Measurements from ENCODE around the gene SUCLA2.
A peak's percentile ranks its signal among the peaks of the same experiment; 100 is the strongest.

The SUCLA2 gene

DNA sequence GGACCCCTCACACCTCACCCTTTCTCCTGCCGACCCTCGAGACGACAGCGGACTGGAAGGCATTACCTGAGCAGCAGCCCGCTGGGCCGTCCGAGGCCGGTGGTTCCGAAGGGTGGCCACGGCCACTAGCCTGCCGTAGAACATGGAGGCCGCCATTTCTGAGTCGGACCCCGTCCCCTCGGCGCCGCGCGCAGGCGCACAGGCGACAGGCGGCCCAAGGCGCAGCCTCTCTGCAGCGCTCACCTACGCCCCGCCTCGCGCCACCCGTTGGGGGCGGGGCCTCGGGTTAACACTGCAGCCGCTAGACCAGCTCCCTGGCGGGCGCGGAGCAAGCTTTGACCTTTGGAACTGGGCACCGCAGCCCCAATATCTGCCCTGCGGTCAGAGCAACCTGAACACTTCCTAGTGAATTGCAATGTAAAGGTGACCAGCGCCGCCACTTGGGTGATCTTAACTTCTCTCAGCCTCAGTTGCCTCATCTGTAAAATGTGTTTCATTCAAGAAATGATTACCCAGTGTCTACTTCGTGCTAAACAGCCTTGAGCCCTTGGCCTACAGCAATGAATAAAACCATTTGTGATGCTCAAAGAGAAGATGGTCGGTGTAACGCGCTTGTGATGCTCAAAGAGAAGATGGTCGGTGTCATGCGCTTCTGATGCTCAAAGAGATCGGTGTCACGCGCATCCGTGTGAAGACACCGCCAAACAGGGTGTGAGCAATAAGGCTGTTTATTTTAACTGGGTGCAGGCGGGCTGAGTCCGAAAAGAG is at the start of gene SUCLA2:
TSS of gene SUCLA2 (minus strand) at position 160 of the 768 bp plus-strand sequence. CDS start at position 156, 4 bp downstream.
- Histone ChIP-seq H3K4me1 (ENCODE audit: control insufficient read depth, insufficient read depth, low read length) (peaks cover 29% of the 10 kb centered on the region), H3K9me3 (ENCODE audit: control insufficient read depth, low read length) (no peaks in the 10 kb centered on the region), H3K9ac (ENCODE audit: low read length) (peak within 1 kb of the TSS; percentile 97), H3K36me3 (ENCODE audit: control insufficient read depth, insufficient read depth, low read length, severe bottlenecking) (peaks cover 3% of the 10 kb centered on the region), H3K27me3 (replicated peaks; ENCODE audit: control insufficient read depth, insufficient read depth, low read length) (no peaks in the 10 kb centered on the region), H3K4me3 (ENCODE audit: low read length) (peak within 1 kb of the TSS; percentile 91)
- peak; percentile 96 for DNase-seq (ENCODE audit: low read depth)

DNA sequence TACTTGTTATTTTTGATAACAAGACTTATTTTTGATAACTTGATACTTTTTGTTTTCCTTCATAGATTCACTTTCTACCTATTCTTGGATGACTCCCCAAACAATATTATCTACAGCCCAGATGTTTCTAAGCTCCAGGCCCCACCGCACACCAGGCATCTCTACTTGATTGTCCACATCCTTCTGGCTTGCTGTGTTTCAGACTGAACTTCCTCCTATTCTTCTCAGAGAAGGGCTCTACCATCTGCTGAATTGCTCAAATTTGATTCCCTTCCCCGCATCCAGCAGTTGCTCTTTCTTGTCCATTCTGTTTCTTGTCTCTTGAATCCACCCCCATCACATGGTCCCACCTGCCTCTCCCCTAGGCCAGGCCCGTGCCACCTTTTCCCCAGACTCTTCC is 49.5 kb upstream of the SUCLA2 start:
- no peaks in the 10 kb centered on the region for H3K9me3 ChIP-seq (ENCODE audit: control insufficient read depth, low read length)
- H3K4me3 ChIP-seq (ENCODE audit: low read length): no peak overlapping the region
- DNase-seq (ENCODE audit: low read depth): no peak
- H3K9ac ChIP-seq (ENCODE audit: low read length): no peak overlapping the region
- no peaks in the 10 kb centered on the region for H3K27me3 ChIP-seq (replicated peaks; ENCODE audit: control insufficient read depth, insufficient read depth, low read length)
- no peaks in the 10 kb centered on the region for H3K4me1 ChIP-seq (ENCODE audit: control insufficient read depth, insufficient read depth, low read length)
- peaks cover 54% of the 10 kb centered on the region for H3K36me3 ChIP-seq (ENCODE audit: control insufficient read depth, insufficient read depth, low read length, severe bottlenecking)

DNA sequence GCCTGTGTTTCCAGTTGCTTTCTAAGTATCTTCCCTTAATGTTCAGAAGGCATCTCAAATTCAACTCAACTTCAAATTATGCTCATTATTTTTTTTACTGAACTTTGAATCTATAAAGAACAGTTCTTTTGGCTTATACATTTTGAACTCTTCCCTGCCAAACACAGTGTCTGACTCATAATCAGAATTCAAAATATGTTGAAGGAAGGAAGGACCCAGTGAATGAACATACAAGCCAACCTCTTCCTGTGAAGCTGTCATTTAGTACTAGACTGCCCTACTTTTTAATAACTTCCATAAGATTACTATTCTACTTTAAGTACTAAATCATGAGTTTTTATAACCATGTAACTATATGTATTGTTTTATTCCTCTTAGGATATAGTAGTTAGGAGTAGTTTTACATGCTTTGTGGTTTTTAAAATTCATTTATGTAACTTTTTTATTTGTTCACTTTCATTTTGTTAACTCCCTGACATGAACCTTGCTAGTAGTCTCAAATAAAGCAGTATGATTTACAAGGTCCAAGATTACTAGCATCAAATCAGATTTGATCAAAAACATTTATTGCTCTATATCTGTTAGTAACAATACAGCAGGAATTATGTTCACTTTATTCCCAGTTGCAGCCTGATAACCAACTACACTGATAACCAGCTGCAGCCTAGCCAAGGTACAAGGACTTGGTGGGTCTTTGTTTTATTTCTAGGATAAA is 42.9 kb upstream of the SUCLA2 start:
- Histone ChIP-seq H3K9me3 (ENCODE audit: control insufficient read depth, low read length) (no peaks in the 10 kb centered on the region), H3K9ac (ENCODE audit: low read length) (peak overlapping the region; percentile 64), H3K4me1 (ENCODE audit: control insufficient read depth, insufficient read depth, low read length) (peaks cover 21% of the 10 kb centered on the region), H3K4me3 (ENCODE audit: low read length) (peak overlapping the region; percentile 54), H3K27me3 (replicated peaks; ENCODE audit: control insufficient read depth, insufficient read depth, low read length) (no peaks in the 10 kb centered on the region), H3K36me3 (ENCODE audit: control insufficient read depth, insufficient read depth, low read length, severe bottlenecking) (peaks cover 28% of the 10 kb centered on the region)
- DNase-seq (ENCODE audit: low read depth): peak; percentile 71

DNA sequence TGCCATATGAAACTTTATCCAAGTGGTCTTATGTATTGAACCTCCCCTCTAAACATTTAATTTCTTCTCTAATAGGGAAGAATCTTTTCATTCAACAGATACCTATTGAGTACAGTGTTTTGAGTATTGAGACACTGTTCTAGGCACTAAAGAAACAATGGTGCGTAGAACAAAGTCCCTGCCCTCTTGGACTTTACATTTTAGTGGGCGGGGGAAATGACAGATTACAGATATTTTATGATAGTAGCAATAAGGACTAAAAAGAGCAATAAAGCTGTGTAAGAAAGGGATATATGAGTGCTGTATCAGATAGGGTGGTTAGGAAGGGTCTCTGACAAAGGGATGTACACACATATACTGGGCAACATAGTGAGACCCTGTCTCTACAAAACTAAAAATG is 41.8 kb upstream of the SUCLA2 start:
- Histone ChIP-seq H3K36me3 (ENCODE audit: control insufficient read depth, insufficient read depth, low read length, severe bottlenecking) (peaks cover 18% of the 10 kb centered on the region), H3K9ac (ENCODE audit: low read length) (peak overlapping the region; percentile 64), H3K9me3 (ENCODE audit: control insufficient read depth, low read length) (no peaks in the 10 kb centered on the region), H3K4me1 (ENCODE audit: control insufficient read depth, insufficient read depth, low read length) (peaks cover 28% of the 10 kb centered on the region), H3K4me3 (ENCODE audit: low read length) (no peak overlapping the region), H3K27me3 (replicated peaks; ENCODE audit: control insufficient read depth, insufficient read depth, low read length) (no peaks in the 10 kb centered on the region)
- DNase-seq (ENCODE audit: low read depth): no peak

DNA sequence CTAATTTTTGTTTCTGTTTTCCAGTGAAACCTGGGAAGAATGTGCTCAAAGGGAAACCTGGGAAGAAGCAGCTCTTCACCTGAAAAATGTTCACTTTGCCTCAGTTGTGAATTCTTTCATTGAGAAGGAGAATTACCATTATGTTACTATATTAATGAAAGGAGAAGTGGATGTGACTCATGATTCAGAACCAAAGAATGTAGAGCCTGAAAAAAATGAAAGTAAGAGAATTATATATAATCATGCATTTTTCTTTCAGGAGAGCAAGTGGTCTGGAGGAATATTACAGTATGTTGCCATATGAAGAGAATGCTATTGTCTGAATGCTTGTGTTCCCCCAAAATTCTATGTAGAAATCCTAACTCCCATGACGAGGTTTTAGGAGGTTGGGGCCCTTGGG is 39.8 kb upstream of the SUCLA2 start:
- DNase-seq (ENCODE audit: low read depth): peak; percentile 40
- no peaks in the 10 kb centered on the region for H3K27me3 ChIP-seq (replicated peaks; ENCODE audit: control insufficient read depth, insufficient read depth, low read length)
- no peak overlapping the region for H3K9ac ChIP-seq (ENCODE audit: low read length)
- peaks cover 11% of the 10 kb centered on the region for H3K36me3 ChIP-seq (ENCODE audit: control insufficient read depth, insufficient read depth, low read length, severe bottlenecking)
- H3K4me3 ChIP-seq (ENCODE audit: low read length): no peak overlapping the region
- no peaks in the 10 kb centered on the region for H3K9me3 ChIP-seq (ENCODE audit: control insufficient read depth, low read length)
- peaks cover 36% of the 10 kb centered on the region for H3K4me1 ChIP-seq (ENCODE audit: control insufficient read depth, insufficient read depth, low read length)

DNA sequence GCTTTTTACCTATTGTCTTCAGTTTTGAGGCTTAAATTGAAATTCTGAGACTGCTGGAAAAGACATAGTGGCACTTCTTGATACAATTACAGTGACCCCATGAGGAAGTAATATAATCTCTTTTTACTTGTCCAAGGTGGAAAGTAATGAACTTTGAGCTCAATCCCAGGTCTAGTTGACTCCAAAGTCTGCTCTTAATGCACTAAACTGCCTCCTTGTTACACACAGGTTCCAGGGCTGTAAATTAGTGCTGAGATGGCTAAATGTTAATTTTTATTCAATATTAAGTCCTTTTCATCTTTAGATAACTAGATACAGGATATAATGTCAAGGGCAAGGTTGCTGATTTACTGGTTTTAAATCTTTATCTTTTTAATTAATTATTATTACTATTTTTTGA is 39.0 kb upstream of the SUCLA2 start:
- H3K36me3 ChIP-seq (ENCODE audit: control insufficient read depth, insufficient read depth, low read length, severe bottlenecking): peaks cover 10% of the 10 kb centered on the region
- no peak overlapping the region for H3K4me3 ChIP-seq (ENCODE audit: low read length)
- DNase-seq (ENCODE audit: low read depth): no peak
- no peaks in the 10 kb centered on the region for H3K27me3 ChIP-seq (replicated peaks; ENCODE audit: control insufficient read depth, insufficient read depth, low read length)
- H3K9ac ChIP-seq (ENCODE audit: low read length): no peak overlapping the region
- H3K4me1 ChIP-seq (ENCODE audit: control insufficient read depth, insufficient read depth, low read length): peaks cover 36% of the 10 kb centered on the region
- no peaks in the 10 kb centered on the region for H3K9me3 ChIP-seq (ENCODE audit: control insufficient read depth, low read length)

DNA sequence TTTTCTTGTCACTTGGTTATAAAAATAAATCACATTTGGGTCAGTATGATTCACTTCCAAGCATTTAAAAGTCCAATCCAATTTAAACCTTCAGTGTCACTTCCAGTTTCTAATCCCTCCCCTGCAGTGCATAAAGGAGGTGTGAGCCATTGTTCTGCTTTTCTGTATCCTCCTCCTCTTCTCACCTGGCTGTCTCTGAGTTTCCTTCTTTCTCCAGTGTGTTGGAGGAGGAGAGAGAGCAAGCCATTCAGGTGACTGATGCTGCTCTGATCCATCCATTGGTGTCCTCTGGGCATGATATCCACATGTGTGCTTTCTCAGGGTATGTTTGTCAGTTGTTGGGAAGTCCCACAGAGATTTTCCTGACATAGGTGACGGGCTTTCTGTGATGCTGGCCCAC is 37.7 kb upstream of the SUCLA2 start:
- H3K27me3 ChIP-seq (replicated peaks; ENCODE audit: control insufficient read depth, insufficient read depth, low read length): no peaks in the 10 kb centered on the region
- H3K4me3 ChIP-seq (ENCODE audit: low read length): peak overlapping the region; percentile 86
- no peak for DNase-seq (ENCODE audit: low read depth)
- H3K9ac ChIP-seq (ENCODE audit: low read length): peak overlapping the region; percentile 94
- H3K4me1 ChIP-seq (ENCODE audit: control insufficient read depth, insufficient read depth, low read length): peaks cover 28% of the 10 kb centered on the region
- no peaks in the 10 kb centered on the region for H3K9me3 ChIP-seq (ENCODE audit: control insufficient read depth, low read length)
- H3K36me3 ChIP-seq (ENCODE audit: control insufficient read depth, insufficient read depth, low read length, severe bottlenecking): peaks cover 10% of the 10 kb centered on the region

DNA sequence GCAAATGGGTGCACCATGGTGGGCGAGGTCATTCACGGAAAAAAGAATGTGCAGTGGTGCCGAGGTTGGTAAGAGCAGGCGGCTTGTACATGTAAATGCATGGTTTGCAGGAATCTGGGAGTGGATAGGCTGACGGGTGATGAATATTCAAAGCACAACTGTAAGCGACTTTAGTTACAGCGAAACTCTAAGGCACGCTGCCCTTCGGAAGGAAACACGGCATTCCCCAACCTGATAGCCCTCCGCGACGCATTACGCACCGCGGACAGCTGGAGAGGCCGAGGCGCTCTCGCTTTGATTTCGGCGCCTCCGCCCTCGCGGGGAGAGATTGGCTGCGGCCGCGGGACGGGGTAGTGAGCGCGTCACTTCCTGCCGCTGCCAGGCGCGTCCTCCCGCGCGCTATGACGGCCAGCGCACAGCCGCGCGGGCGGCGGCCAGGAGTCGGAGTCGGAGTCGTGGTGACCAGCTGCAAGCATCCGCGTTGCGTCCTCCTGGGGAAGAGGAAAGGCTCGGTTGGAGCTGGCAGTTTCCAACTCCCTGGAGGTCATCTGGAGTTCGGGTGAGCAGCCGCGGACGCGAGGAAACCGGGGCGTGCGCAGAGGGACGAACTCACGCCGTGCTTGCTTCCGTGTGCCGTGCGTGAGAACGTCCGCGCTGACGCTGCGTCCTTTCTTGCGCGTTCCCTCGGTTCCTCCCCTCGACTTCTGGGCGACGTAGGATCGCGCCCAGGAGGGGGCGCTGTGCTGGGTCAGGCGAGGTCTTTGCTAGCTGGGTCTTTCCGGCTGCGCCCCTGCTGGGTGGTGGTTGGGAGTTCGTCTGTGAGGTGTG is 36.5 kb upstream of the SUCLA2 start, which contains the start of gene NUDT15:
TSS of gene NUDT15 (plus strand) at position 381 of the 828 bp plus-strand sequence. CDS start at position 402, 21 bp downstream.
- H3K36me3 ChIP-seq (ENCODE audit: control insufficient read depth, insufficient read depth, low read length, severe bottlenecking): peaks cover 10% of the 10 kb centered on the region
- H3K4me1 ChIP-seq (ENCODE audit: control insufficient read depth, insufficient read depth, low read length): peaks cover 19% of the 10 kb centered on the region
- peak within 1 kb of the TSS; percentile 86 for H3K4me3 ChIP-seq (ENCODE audit: low read length)
- peak within 1 kb of the TSS; percentile 94 for H3K9ac ChIP-seq (ENCODE audit: low read length)
- peak; percentile 99 for DNase-seq (ENCODE audit: low read depth)
- no peaks in the 10 kb centered on the region for H3K27me3 ChIP-seq (replicated peaks; ENCODE audit: control insufficient read depth, insufficient read depth, low read length)
- no peaks in the 10 kb centered on the region for H3K9me3 ChIP-seq (ENCODE audit: control insufficient read depth, low read length)

DNA sequence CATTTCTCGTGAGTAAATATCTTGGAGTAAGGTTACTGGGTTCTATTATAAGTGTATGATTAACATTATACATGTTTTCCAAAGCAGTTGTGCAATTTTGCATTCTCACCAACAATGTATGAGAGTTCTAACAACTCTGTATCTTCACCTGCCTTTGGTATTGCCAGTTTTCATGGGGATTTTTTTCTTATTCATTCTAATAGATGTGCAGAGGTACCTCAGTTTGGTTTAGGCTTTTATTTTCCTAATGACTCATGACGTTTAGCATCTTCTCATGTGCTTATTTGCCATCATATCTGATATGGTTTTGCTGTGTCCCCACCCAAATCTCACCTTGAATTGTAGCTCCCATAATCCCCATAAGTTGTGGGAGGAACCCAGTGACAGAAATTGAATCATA is 28.8 kb upstream of the SUCLA2 start:
- Histone ChIP-seq H3K4me1 (ENCODE audit: control insufficient read depth, insufficient read depth, low read length) (no peaks in the 10 kb centered on the region), H3K9ac (ENCODE audit: low read length) (no peak overlapping the region), H3K9me3 (ENCODE audit: control insufficient read depth, low read length) (peaks cover 17% of the 10 kb centered on the region), H3K27me3 (replicated peaks; ENCODE audit: control insufficient read depth, insufficient read depth, low read length) (no peaks in the 10 kb centered on the region), H3K36me3 (ENCODE audit: control insufficient read depth, insufficient read depth, low read length, severe bottlenecking) (no peaks in the 10 kb centered on the region), H3K4me3 (ENCODE audit: low read length) (no peak overlapping the region)
- no peak for DNase-seq (ENCODE audit: low read depth)

DNA sequence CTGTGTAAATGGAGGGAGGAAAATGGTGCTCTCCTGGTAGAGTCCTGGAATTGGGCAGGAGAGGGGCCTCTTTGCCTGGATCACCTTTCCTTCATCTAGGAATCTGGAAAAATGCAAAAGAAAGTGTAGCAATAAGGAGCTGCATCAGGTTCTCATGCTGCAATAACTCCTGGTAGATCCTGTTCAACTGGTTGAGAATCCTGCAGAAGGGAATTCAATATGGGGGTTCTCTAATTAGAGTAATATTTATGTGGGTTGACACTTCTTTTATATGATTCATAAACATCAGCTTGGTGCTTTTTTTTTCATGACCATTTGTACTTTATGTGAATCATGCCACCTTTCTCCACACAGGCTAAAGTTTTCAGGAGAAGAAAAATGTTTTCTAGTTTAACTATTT is 27.0 kb upstream of the SUCLA2 start:
- Histone ChIP-seq H3K4me3 (ENCODE audit: low read length) (no peak overlapping the region), H3K9me3 (ENCODE audit: control insufficient read depth, low read length) (peaks cover 17% of the 10 kb centered on the region), H3K4me1 (ENCODE audit: control insufficient read depth, insufficient read depth, low read length) (no peaks in the 10 kb centered on the region), H3K27me3 (replicated peaks; ENCODE audit: control insufficient read depth, insufficient read depth, low read length) (no peaks in the 10 kb centered on the region), H3K36me3 (ENCODE audit: control insufficient read depth, insufficient read depth, low read length, severe bottlenecking) (no peaks in the 10 kb centered on the region), H3K9ac (ENCODE audit: low read length) (no peak overlapping the region)
- DNase-seq (ENCODE audit: low read depth): no peak

DNA sequence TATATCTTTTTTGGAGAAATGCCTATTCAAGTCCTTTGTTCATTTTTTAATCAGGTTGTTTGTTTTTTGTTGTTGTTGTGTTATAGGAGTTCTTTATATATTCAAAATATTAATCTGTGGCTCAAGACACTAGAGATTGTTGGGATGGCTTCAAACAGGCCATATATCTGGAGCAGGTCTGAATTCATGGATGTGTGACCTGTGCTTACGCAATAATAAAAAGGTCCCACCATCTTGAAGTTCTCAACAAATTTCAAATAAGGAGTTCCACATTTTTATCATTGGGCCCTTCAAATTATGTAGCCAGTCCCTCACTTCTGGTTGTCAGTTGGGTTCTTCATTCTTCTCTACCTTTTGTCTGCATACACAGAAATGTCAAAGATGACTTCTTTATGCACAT is 18.7 kb upstream of the SUCLA2 start:
- Histone ChIP-seq H3K4me3 (ENCODE audit: low read length) (no peak overlapping the region), H3K9me3 (ENCODE audit: control insufficient read depth, low read length) (no peaks in the 10 kb centered on the region), H3K4me1 (ENCODE audit: control insufficient read depth, insufficient read depth, low read length) (no peaks in the 10 kb centered on the region), H3K27me3 (replicated peaks; ENCODE audit: control insufficient read depth, insufficient read depth, low read length) (no peaks in the 10 kb centered on the region), H3K9ac (ENCODE audit: low read length) (no peak overlapping the region), H3K36me3 (ENCODE audit: control insufficient read depth, insufficient read depth, low read length, severe bottlenecking) (no peaks in the 10 kb centered on the region)
- no peak for DNase-seq (ENCODE audit: low read depth)

All from adipocyte (in vitro differentiated cells).